OCI-LY7 (cell line): ENCODE results near the gene YBX2. TPM values are rescaled to one million over a fixed set of nuclear protein-coding genes. Genes with fewer than 3 reads are reported as not detected.
A peak's percentile ranks its signal among the peaks of the same experiment; 100 is the strongest.

Experiments used
- BruUV-seq: library from RNA; stranded (reverse); fragments of 400-500 nt; replicated peaks from 2 replicates; lab custom pipeline; 2021; lab: Mats Ljungman, UMichigan
- CTCF ChIA-PET: fragments of 300-600 bp; sonication (Branson Sonifier 250); formaldehyde crosslinking; loops from one replicate; lab custom pipeline; 2022; ENCODE audit warnings: antibody characterized with exemption; ENCODE audit not compliant: unreplicated experiment; lab: Charles Lee
- POLR2A ChIA-PET: fragments of 300-600 bp; sonication (Branson Sonifier 250); formaldehyde crosslinking; loops from one replicate; lab custom pipeline; 2022; ENCODE audit warnings: antibody characterized with exemption; lab: Charles Lee
- DNase-seq: peaks from one replicate; pipeline ENCODE4 v3.0.0-alpha.2; 2015; ENCODE audit warnings: low spot score
- H2AFZ ChIP-seq: fragments of 200-600 bp; sonication (generic), shearing (Covaris generic); 2 replicates; pipeline ENCODE4 v1.6.1; 2014; ENCODE audit warnings: mild to moderate bottlenecking, antibody characterized with exemption, low read length, moderate library complexity
- H3K27ac ChIP-seq: fragments of 200-600 bp; sonication (generic); 2 replicates; pipeline ENCODE4 v1.5.1; 2014; ENCODE audit warnings: mixed run types, low read depth, mild to moderate bottlenecking, moderate library complexity, low read length, inconsistent platforms; ENCODE audit not compliant: poor library complexity, severe bottlenecking
- H3K36me3 ChIP-seq: fragments of 200-600 bp; sonication (generic); 2 replicates; pipeline ENCODE4 v1.6.1; 2014; ENCODE audit warnings: mild to moderate bottlenecking, antibody characterized with exemption, low read length, moderate library complexity, mixed read lengths; ENCODE audit not compliant: insufficient read depth
- H3K4me1 ChIP-seq: fragments of 200-600 bp; sonication (generic); 2 replicates; pipeline ENCODE4 v1.5.1; 2014; ENCODE audit warnings: mild to moderate bottlenecking, low read length; ENCODE audit not compliant: insufficient read depth, poor library complexity, severe bottlenecking
- H3K4me2 ChIP-seq: fragments of 200-600 bp; sonication (generic); 2 replicates; pipeline ENCODE4 v1.6.1; 2014; ENCODE audit warnings: mild to moderate bottlenecking, low read length
- H3K4me3 ChIP-seq: fragments of 200-600 bp; sonication (generic); 2 replicates; pipeline ENCODE4 v1.5.1; 2014; ENCODE audit warnings: mild to moderate bottlenecking, low read depth, low read length; ENCODE audit not compliant: poor library complexity, severe bottlenecking
- H3K79me2 ChIP-seq: fragments of 200-600 bp; sonication (generic); 2 replicates; pipeline ENCODE4 v1.6.1; 2016; ENCODE audit warnings: low read depth, mild to moderate bottlenecking, low read length, moderate library complexity, mixed read lengths; ENCODE audit not compliant: insufficient read depth
- H3K9me2 ChIP-seq: fragments of 200-600 bp; sonication (generic); 2 replicates; pipeline ENCODE4 v1.6.1; 2016; ENCODE audit warnings: mild to moderate bottlenecking, low read length, mixed read lengths; ENCODE audit not compliant: insufficient read depth
- H3K9me3 ChIP-seq: fragments of 200-600 bp; sonication (generic); 2 replicates; pipeline ENCODE4 v1.6.1; 2014; ENCODE audit warnings: mild to moderate bottlenecking, mixed run types, low read length, mixed read lengths
- H4K20me1 ChIP-seq: fragments of 200-600 bp; sonication (generic); 2 replicates; pipeline ENCODE4 v1.6.1; 2014; ENCODE audit warnings: mild to moderate bottlenecking, antibody characterized with exemption, low read length, moderate library complexity, mixed read lengths; ENCODE audit not compliant: insufficient read depth
- EZH2phosphoT487 ChIP-seq: fragments of 200-600 bp; sonication (generic); IDR thresholded peaks from 2 replicates; pipeline ENCODE4 v1.6.1; 2018; ENCODE audit warnings: low read depth, borderline replicate concordance, mild to moderate bottlenecking, mixed run types, antibody characterized with exemption, low read length, moderate library complexity, mixed read lengths
- intact Hi-C: fragments of 100-400 bp; cut with micrococcal nuclease; formaldehyde crosslinking; loops from one replicate; pipeline ENCODE4 v1.10.0; 2022; ENCODE audit not compliant: unreplicated experiment
- total RNA-seq, 2 experiments: library from RNA; depleted of rRNA in 1 of 2; stranded (reverse); fragments of >200 nt in 1 of 2; shearing (Covaris generic) in 1 of 2; gene quantifications; 2 replicates each; pipeline ENCODE4 v1.2.3, GENCODE V29; 2014 to 2022
- TF ChIP-seq, protein P1 (sequence below): fragments of 200-600 bp; sonication (generic); conservative IDR thresholded peaks from 2 replicates; pipeline ENCODE4 v1.5.1; 2014; ENCODE audit warnings: mild to moderate bottlenecking, antibody characterized with exemption, low read length, moderate library complexity, mixed read lengths

YBX2 gene
- total RNA-seq, 2 experiments from 2014 or later = 6.7 to 9.8 TPM

DNA sequence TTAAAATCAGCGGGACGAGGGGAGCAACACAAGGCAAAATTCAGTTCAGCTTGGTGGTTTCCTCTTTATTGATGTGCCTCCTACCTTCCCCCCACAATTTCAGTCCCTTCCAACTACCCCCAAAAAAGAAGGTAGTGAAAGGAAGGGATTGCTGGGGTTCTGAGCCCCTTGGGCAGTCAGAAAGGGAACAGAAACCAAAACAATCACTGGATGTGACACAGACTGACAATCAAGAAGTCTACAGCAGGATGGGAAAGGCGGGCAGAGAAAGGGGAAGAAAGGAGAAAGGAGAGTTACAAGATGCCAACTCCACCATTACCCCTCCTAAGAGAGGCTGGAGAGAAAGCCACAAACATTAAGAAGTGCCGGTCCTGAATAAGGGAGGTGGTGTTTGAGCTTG, 54.1 kb downstream of the YBX2 start:
- Histone ChIP-seq H3K4me2 (peak overlapping the region; percentile 93), H3K36me3 (peaks cover 60% of the 10 kb centered on the region), H3K4me3 (peak overlapping the region; percentile 86), H3K9me3 (no peaks in the 10 kb centered on the region), H3K4me1 (peaks cover 52% of the 10 kb centered on the region), H3K9me2 (no peaks in the 10 kb centered on the region), H2AFZ (no peak overlapping the region), H3K27ac (peak overlapping the region; percentile 72), H3K79me2 (peaks cover 30% of the 10 kb centered on the region), H4K20me1 (0 out of 2 replicates have a peak, but pooled peaks cover 8% of the 10 kb centered on the region)
- ChIA-PET POLR2A (interaction anchor here (1.0 to 1.3 kb wide), 2 partner anchors 8 to 10 kb away, joined by 3 read pairs; no protein-coding TSS in a partner anchor), CTCF (no interaction called here)
- no TSS peak for BruUV-seq
- TF ChIP-seq, protein P1, sequence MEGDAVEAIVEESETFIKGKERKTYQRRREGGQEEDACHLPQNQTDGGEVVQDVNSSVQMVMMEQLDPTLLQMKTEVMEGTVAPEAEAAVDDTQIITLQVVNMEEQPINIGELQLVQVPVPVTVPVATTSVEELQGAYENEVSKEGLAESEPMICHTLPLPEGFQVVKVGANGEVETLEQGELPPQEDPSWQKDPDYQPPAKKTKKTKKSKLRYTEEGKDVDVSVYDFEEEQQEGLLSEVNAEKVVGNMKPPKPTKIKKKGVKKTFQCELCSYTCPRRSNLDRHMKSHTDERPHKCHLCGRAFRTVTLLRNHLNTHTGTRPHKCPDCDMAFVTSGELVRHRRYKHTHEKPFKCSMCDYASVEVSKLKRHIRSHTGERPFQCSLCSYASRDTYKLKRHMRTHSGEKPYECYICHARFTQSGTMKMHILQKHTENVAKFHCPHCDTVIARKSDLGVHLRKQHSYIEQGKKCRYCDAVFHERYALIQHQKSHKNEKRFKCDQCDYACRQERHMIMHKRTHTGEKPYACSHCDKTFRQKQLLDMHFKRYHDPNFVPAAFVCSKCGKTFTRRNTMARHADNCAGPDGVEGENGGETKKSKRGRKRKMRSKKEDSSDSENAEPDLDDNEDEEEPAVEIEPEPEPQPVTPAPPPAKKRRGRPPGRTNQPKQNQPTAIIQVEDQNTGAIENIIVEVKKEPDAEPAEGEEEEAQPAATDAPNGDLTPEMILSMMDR = no peak
- TF ChIP-seq EZH2phosphoT487 = no peak
- intact Hi-C loops = loop anchor here (5.0 kb wide), 1 partner anchor 332 kb away; no protein-coding TSS in a partner anchor
- DNase-seq = no peak

DNA sequence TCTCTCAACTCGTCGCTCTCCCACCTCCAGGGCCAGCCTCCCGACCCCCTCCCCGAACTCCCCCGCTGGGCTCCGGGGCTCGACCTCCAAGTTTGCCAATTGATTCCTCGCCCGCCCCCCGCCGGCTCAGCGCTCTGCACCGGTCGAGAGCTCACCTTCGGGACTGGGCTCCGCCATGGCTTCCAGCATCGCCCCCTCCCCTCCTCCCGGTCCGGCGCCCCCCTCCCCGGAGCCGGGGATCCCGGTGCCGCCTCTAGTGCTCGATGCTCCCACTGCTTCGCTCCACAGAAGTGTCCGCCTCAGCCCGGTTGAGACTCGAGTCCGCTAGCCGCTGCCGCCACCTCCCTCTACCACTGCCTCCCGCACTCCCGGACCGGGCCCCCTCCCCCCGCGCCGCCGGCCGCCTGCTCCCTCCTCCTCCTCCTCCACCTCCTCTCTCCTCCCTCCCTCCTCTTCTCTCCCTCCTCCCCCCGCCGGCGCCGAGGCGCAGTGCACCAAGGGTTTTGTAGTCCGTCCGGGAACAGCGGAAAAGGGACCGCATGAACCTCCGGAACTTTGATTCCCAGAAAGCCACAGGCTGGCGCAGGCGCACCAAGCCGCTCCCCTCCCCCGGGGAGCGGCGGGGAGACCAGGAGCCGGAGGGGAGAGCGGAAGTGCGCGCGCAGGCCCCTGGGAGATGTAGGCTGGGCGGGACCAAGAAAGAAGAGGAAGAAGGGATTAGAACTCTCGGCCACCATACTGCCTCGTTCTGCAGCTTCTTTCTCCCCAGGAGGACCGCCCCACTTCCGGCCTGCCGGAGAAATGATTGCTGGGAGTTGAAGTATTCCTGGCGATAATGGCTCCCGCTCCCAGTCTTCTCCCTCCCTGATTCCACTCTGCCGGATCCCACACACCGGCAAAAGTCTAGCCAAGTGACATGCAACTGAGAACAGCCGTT, 55.1 kb downstream of the YBX2 start, which contains the start of gene PHF23:
PHF23 (minus strand) TSS at position 367 of the 937 bp plus-strand sequence; CDS start at position 189, 178 bp downstream.
- Histone ChIP-seq H3K36me3 (peaks cover 60% of the 10 kb centered on the region), H3K9me3 (no peaks in the 10 kb centered on the region), H3K4me1 (peaks cover 60% of the 10 kb centered on the region), H3K79me2 (peaks cover 30% of the 10 kb centered on the region), H3K4me2 (peak within 1 kb of the TSS; percentile 93), H3K9me2 (no peaks in the 10 kb centered on the region), H3K4me3 (peak within 1 kb of the TSS; percentile 100), H4K20me1 (0 out of 2 replicates have a peak, but pooled peaks cover 8% of the 10 kb centered on the region), H3K27ac (peak within 1 kb of the TSS; percentile 86), H2AFZ (peak within 1 kb of the TSS; percentile 31; the same call in 1 of the 2 replicates)
- intact Hi-C loops = loop anchor here (2.0 to 5.0 kb wide), 4 partner anchors 13 to 333 kb away; partner anchors contain the start of genes ELP5, POLR2A and SLC35G6
- DNase-seq = peak; percentile 99
- TF ChIP-seq EZH2phosphoT487 = no peak
- TF ChIP-seq, protein P1 = 0 out of 2 replicates have a peak, but pooled peaks have one; percentile 9
- ChIA-PET CTCF (interaction anchor here (0.8 to 1.4 kb wide), 2 partner anchors 18 to 318 kb away, joined by 3 to 4 read pairs; no protein-coding TSS in a partner anchor), POLR2A (interaction anchor here (1.0 kb wide), 1 partner anchor 9 kb away, joined by 3 read pairs; no protein-coding TSS in a partner anchor)
- BruUV-seq = no TSS peak
